Measurements from ENCODE around the gene SERPIND1. TPM values are rescaled to one million over a fixed set of nuclear protein-coding genes. Genes with fewer than 3 reads are reported as not detected.

SERPIND1 gene
- total and polyA plus RNA-seq, 2 donors from 2014 or later: not detected

DNA sequence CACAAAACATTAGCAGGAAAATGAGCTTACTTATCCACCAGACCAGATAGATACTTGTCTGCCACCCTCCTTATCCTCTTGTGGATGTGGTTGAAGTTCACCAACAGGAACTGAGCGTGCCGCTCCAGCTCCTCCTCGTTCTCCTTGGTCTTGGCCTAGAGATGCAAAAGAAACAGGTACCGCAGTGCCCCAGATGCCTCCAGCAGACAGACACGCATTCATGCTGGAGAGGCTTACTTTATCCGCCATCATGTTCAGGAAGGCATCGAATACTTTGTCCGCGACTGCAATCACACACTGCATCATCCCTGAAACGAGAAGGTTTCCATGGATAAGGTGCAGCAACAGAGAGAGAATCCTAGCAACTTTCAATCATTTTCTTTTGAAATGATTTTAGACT, 21.0 kb upstream of the SERPIND1 start:
- Histone ChIP-seq H3K36me3 (ENCODE audit: control insufficient read depth in 2 of 3, insufficient read depth in 3 of 3, low read length in 3 of 3) (peaks cover 0 to 30% (median 29%) of the 10 kb centered on the region in 3 donors), H3K9ac (ENCODE audit: low read length in 3 of 3) (no peak overlapping the region), H3K4me1 (ENCODE audit: control insufficient read depth in 2 of 3, insufficient read depth in 2 of 3, low read depth in 1 of 3, low read length in 3 of 3) (no peaks in the 10 kb centered on the region), H3K27ac (ENCODE audit: low read depth in 2 of 2, low read length in 2 of 2) (no peak overlapping the region), H3K4me3 (ENCODE audit: low read length in 3 of 3) (no peak overlapping the region), H3K9me3 (ENCODE audit: control insufficient read depth in 2 of 3, insufficient read depth in 1 of 3, low read length in 3 of 3) (no peaks in the 10 kb centered on the region), H3K27me3 (ENCODE audit: control insufficient read depth, insufficient read depth, low read length) (no peaks in the 10 kb centered on the region)
- intact Hi-C loops (cut with DNase I): no loop called here
- no peak for TF ChIP-seq CTCF (IDR thresholded peaks at IDR 0.05; ENCODE audit: borderline replicate concordance, extremely low read depth, insufficient read depth)
- FAIRE-seq (no peak), DNase-seq (no peak)

DNA sequence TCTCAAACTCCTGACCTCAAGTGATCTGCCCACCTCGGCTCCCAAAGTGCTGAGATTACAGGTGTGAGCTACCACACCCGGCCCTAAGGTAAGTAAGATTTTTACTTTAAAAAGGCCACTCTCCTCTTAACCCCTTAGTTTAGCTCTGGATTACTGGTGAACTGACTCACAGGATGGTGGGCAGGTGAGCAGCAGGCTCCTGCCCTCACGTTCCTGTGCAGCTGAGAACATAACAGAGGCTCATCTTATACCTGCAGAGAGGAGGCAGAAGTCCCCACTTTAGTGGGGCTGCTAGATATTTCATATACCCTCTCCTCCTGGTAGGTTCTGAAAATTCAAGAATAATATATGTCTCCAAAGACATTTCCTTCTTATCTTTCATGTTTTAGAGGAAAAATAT, 17.1 kb upstream of the SERPIND1 start:
- DNase-seq: no peak
- Histone ChIP-seq H3K4me3 (ENCODE audit: low read length in 3 of 3) (no peak overlapping the region), H3K4me1 (ENCODE audit: control insufficient read depth in 2 of 3, insufficient read depth in 2 of 3, low read depth in 1 of 3, low read length in 3 of 3) (no peaks in the 10 kb centered on the region), H3K36me3 (ENCODE audit: control insufficient read depth in 2 of 3, insufficient read depth in 3 of 3, low read length in 3 of 3) (peaks cover 0 to 23% (median 18%) of the 10 kb centered on the region in 3 donors), H3K27ac (ENCODE audit: low read depth in 2 of 2, low read length in 2 of 2) (no peak overlapping the region), H3K9ac (ENCODE audit: low read length in 3 of 3) (no peak overlapping the region), H3K9me3 (ENCODE audit: control insufficient read depth in 2 of 3, insufficient read depth in 1 of 3, low read length in 3 of 3) (no peaks in the 10 kb centered on the region), H3K27me3 (ENCODE audit: control insufficient read depth, insufficient read depth, low read length) (no peaks in the 10 kb centered on the region)
- FAIRE-seq: no peak
- no peak for TF ChIP-seq CTCF (IDR thresholded peaks at IDR 0.05; ENCODE audit: borderline replicate concordance, extremely low read depth, insufficient read depth)
- intact Hi-C loops (cut with DNase I): no loop called here

DNA sequence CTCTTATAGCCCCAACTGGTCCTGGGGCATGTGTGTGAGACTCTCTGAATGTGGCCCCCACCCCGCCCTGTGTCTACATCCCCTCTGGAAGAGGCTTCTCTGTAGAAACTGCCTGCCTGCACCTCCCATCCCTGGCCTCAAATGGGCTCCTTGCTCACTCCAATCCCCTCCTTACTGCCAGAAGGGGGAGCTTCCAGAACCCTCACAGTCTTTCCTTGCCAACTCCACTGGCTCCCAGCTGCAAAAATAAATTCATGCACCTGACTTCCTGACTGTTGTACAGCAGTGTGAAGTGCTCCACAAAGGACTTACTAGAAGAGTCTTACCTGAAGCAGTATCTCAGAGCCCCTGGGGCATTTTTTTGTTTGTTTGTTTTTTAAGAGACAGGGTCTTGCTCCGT, 15.2 kb upstream of the SERPIND1 start:
- no peak overlapping the region for H3K27ac ChIP-seq (ENCODE audit: low read depth in 2 of 2, low read length in 2 of 2)
- intact Hi-C loops (cut with DNase I): no loop called here
- no peak overlapping the region for H3K9ac ChIP-seq (ENCODE audit: low read length in 3 of 3)
- no peaks in the 10 kb centered on the region for H3K4me1 ChIP-seq (ENCODE audit: control insufficient read depth in 2 of 3, insufficient read depth in 2 of 3, low read depth in 1 of 3, low read length in 3 of 3)
- FAIRE-seq (no peak), DNase-seq (no peak)
- peaks cover under 1 to 19% (median 9%) of the 10 kb centered on the region in 3 donors for H3K36me3 ChIP-seq (ENCODE audit: control insufficient read depth in 2 of 3, insufficient read depth in 3 of 3, low read length in 3 of 3)
- H3K27me3 ChIP-seq (ENCODE audit: control insufficient read depth, insufficient read depth, low read length): no peaks in the 10 kb centered on the region
- no peak overlapping the region for H3K4me3 ChIP-seq (ENCODE audit: low read length in 3 of 3)
- TF ChIP-seq CTCF (IDR thresholded peaks at IDR 0.05; ENCODE audit: borderline replicate concordance, extremely low read depth, insufficient read depth): no peak
- no peaks in the 10 kb centered on the region for H3K9me3 ChIP-seq (ENCODE audit: control insufficient read depth in 2 of 3, insufficient read depth in 1 of 3, low read length in 3 of 3)

DNA sequence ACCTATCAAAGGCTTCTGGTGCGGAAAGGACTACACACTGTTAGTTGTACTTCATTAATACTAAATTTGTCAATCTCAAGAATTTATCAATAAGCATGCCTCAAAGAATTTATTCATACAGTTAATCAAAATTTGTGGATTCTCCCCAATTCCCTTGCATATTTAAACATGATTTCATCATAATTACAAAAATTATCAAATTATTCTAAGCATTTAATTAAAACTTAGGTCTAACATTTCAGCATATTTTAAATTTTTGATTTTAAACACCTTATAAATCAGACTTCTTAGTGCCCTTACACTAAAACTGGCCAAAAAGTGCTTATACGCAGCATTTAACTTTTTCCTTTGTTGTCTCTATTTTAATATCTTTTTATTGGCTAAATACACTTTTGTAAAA, 13.8 kb upstream of the SERPIND1 start:
- no peak overlapping the region for H3K4me3 ChIP-seq (ENCODE audit: low read length in 3 of 3)
- H3K9me3 ChIP-seq (ENCODE audit: control insufficient read depth in 2 of 3, insufficient read depth in 1 of 3, low read length in 3 of 3): no peaks in the 10 kb centered on the region
- peaks cover 5 to 33% (median 23%) of the 10 kb centered on the region in 3 donors for H3K36me3 ChIP-seq (ENCODE audit: control insufficient read depth in 2 of 3, insufficient read depth in 3 of 3, low read length in 3 of 3)
- FAIRE-seq (no peak), DNase-seq (no peak)
- H3K27ac ChIP-seq (ENCODE audit: low read depth in 2 of 2, low read length in 2 of 2): no peak overlapping the region
- TF ChIP-seq CTCF (IDR thresholded peaks at IDR 0.05; ENCODE audit: borderline replicate concordance, extremely low read depth, insufficient read depth): no peak
- intact Hi-C loops (cut with DNase I): no loop called here
- H3K9ac ChIP-seq (ENCODE audit: low read length in 3 of 3): no peak overlapping the region
- H3K27me3 ChIP-seq (ENCODE audit: control insufficient read depth, insufficient read depth, low read length): no peaks in the 10 kb centered on the region
- H3K4me1 ChIP-seq (ENCODE audit: control insufficient read depth in 2 of 3, insufficient read depth in 2 of 3, low read depth in 1 of 3, low read length in 3 of 3): no peaks in the 10 kb centered on the region
